Putamen (tissue), 1 donor: Measurements from ENCODE around the gene HSH2D.
A peak's percentile ranks its signal among the peaks of the same experiment; 100 is the strongest.

Experiments used
- DNase-seq: peaks from one replicate; pipeline ENCODE4 v3.0.0-alpha.2; 2016; ENCODE audit warnings: low spot score

Gene HSH2D

GRCh38 chr19:16193466-16193865 is 50.0 kb downstream of the HSH2D start:
- no peak for DNase-seq

GRCh38 chr19:16197188-16197621 is 53.7 kb downstream of the HSH2D start:
- DNase-seq = no peak

GRCh38 chr19:16197622-16198369 is 54.3 kb downstream of the HSH2D start, which contains the start of gene AP1M1:
AP1M1 (plus strand) TSS chr19:16197911; CDS start chr19:16198027, 116 bp downstream.
- DNase-seq = peak; percentile 98

GRCh38 chr19:16198370-16198651 is 54.8 kb downstream of the HSH2D start:
- no peak for DNase-seq

- no peak for DNase-seq
Observed at GRCh38 chr19:16199275-16199932, 55.9 kb downstream of the HSH2D start.

GRCh38 chr19:16200038-16201010 is 56.8 kb downstream of the HSH2D start:
- no peak for DNase-seq

GRCh38 chr19:16201011-16201391 is 57.5 kb downstream of the HSH2D start:
- no peak for DNase-seq

- DNase-seq = peak; percentile 64
Observed at GRCh38 chr19:16202320-16203255, 59.1 kb downstream of the HSH2D start.

- no peak for DNase-seq
Observed at GRCh38 chr19:16203256-16204004, 59.9 kb downstream of the HSH2D start.

GRCh38 chr19:16204005-16204294 is 60.5 kb downstream of the HSH2D start:
- DNase-seq = no peak

- DNase-seq = no peak
Observed at GRCh38 chr19:16205205-16206045, 61.9 kb downstream of the HSH2D start.

- no peak for DNase-seq
Observed at GRCh38 chr19:16206046-16206605, 62.6 kb downstream of the HSH2D start.

GRCh38 chr19:16206637-16207036 is 63.2 kb downstream of the HSH2D start:
- no peak for DNase-seq

- no peak for DNase-seq
Observed at GRCh38 chr19:16207063-16207462, 63.6 kb downstream of the HSH2D start.

GRCh38 chr19:16207490-16208025 is 64.1 kb downstream of the HSH2D start:
- no peak for DNase-seq
